ENCODE measurements around the gene ATP13A4. TPM values are rescaled to one million over a fixed set of nuclear protein-coding genes. Genes with fewer than 3 reads are reported as not detected.

Gene ATP13A4
- total and polyA plus RNA-seq, 4 donors, result 0.23 to 2.7 (median 0.50) TPM

DNA sequence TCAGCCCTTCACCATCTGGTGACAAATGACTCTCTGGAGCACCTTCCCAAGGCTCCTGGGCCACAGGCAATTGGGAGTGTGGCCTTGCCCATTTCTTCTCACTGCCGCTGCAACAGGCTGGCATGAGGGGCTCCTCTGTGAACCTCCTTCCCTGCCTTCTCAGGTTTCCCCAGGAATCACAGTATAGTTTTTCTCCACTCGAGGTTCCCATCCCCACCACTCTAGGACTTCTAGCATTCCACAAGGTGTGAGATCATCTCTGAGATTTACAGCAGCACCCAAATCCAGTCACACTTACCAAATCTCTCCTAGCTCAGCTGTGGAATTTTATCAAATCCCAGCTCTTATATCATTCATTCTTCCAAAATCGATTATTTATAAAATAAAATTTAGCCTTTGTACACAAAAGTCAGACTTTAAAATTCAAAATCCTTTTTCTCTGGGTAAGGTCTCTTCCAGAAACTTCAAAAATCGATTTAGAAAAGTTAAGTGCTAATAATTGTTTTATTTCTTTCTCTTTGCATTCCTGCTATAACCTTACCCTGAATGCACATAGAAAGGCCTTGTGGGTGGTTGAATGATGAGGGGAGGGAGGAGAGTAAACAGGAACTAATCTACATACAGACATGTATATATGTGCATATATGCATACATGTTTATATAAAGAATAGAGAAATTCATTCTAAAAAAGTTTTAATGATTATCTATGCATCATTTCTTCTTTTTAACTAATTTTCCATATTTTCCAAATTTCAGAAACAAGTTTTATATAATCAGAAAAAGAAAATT, 18.9 kb upstream of the ATP13A4 start (continued):
- TF ChIP-seq, protein P1, sequence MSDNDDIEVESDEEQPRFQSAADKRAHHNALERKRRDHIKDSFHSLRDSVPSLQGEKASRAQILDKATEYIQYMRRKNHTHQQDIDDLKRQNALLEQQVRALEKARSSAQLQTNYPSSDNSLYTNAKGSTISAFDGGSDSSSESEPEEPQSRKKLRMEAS (IDR thresholded peaks at IDR 0.05), result no peak
- TF ChIP-seq JUND (IDR thresholded peaks at IDR 0.05) (no peak), HNF4A (conservative IDR thresholded peaks at IDR 0.05) (no peak), FOXA2 (IDR thresholded peaks at IDR 0.05) (no peak), HNF4G (IDR thresholded peaks at IDR 0.05) (no peak)

DNA sequence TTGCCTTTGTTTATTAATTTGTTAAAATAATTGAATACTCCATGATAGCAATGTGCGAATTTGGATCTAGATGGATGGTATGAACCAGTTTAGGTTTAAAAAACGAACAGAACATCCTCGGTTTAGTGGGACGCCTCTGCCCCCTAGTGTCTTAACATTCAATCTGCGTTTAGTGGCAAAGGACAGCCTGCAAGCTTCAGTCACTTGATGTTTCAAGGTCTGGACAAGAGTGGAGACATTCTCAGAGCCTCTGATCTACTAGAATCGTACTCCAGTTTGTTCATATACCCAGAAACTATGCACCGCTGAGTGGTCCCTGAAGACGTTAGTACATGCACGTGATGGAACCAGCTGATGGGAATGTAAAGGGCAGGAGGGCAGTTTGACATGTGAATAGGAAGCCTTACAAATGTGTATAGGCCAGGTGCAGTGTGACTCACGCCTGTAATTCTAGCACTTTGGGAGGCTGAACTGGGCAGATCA, 17.8 kb upstream of the ATP13A4 start:
- DNase-seq (ENCODE audit: low spot score), result peak; percentile 58
- H3K9ac ChIP-seq (ENCODE audit: low read depth in 1 of 2, low read length in 2 of 2), result no peak overlapping the region
- no peak for TF ChIP-seq HNF4G (IDR thresholded peaks at IDR 0.05)
- TF ChIP-seq, protein P2, sequence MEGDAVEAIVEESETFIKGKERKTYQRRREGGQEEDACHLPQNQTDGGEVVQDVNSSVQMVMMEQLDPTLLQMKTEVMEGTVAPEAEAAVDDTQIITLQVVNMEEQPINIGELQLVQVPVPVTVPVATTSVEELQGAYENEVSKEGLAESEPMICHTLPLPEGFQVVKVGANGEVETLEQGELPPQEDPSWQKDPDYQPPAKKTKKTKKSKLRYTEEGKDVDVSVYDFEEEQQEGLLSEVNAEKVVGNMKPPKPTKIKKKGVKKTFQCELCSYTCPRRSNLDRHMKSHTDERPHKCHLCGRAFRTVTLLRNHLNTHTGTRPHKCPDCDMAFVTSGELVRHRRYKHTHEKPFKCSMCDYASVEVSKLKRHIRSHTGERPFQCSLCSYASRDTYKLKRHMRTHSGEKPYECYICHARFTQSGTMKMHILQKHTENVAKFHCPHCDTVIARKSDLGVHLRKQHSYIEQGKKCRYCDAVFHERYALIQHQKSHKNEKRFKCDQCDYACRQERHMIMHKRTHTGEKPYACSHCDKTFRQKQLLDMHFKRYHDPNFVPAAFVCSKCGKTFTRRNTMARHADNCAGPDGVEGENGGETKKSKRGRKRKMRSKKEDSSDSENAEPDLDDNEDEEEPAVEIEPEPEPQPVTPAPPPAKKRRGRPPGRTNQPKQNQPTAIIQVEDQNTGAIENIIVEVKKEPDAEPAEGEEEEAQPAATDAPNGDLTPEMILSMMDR (IDR thresholded peaks at IDR 0.05; ENCODE audit: low read depth, low read length, missing input control), result peak; percentile 78
- peak; percentile 97 to 98 for TF ChIP-seq RAD21 (IDR thresholded peaks at IDR 0.05)
- H3K4me3 ChIP-seq (ENCODE audit: low read depth in 1 of 3, low read length in 3 of 3), result no peak overlapping the region
- no peaks in the 10 kb centered on the region for H3K4me1 ChIP-seq (ENCODE audit: control insufficient read depth in 4 of 4, insufficient read depth in 4 of 4, low read length in 3 of 4)
- 9% methylated on average over 10 of the region's 10 CpGs for WGBS
- H3K36me3 ChIP-seq (ENCODE audit: control insufficient read depth in 4 of 4, insufficient read depth in 3 of 4, low read depth in 1 of 4, low read length in 3 of 4), result no peaks in the 10 kb centered on the region
- no peaks in the 10 kb centered on the region for H3K27me3 ChIP-seq (ENCODE audit: control insufficient read depth in 4 of 4, insufficient read depth in 4 of 4, low read length in 3 of 4)
- H3K9me3 ChIP-seq (ENCODE audit: control insufficient read depth in 4 of 4, low read length in 3 of 4), result no peaks in the 10 kb centered on the region
- H3K27ac ChIP-seq (ENCODE audit: low read depth in 1 of 2, low read length in 2 of 2), result no peak overlapping the region

DNA sequence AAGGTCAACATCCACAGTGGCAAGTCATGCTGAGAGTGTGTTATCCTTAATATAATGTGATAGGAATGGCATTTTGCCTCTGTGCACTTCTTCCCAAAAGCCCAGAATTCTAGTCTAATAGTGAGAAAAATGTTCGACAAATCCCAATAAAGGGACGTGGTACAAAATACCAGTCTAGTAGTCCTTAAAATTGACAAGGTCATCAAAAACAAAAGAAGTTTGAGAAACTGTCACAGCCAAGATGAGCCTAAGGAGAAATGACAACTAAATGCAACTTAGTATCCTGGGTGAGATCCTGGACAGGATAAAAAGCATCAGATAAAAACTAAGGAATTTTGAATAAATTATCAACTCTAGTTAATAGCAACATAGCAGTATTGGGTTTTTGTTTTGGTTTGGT, 14.4 kb upstream of the ATP13A4 start:
- Histone ChIP-seq H3K27me3 (ENCODE audit: control insufficient read depth in 4 of 4, insufficient read depth in 4 of 4, low read length in 3 of 4) (no peaks in the 10 kb centered on the region), H3K4me3 (ENCODE audit: low read depth in 1 of 3, low read length in 3 of 3) (no peak overlapping the region), H3K27ac (ENCODE audit: low read depth in 1 of 2, low read length in 2 of 2) (no peak overlapping the region), H3K9ac (ENCODE audit: low read depth in 1 of 2, low read length in 2 of 2) (no peak overlapping the region), H3K36me3 (ENCODE audit: control insufficient read depth in 4 of 4, insufficient read depth in 3 of 4, low read depth in 1 of 4, low read length in 3 of 4) (no peaks in the 10 kb centered on the region), H3K4me1 (ENCODE audit: control insufficient read depth in 4 of 4, insufficient read depth in 4 of 4, low read length in 3 of 4) (no peaks in the 10 kb centered on the region), H3K9me3 (ENCODE audit: control insufficient read depth in 4 of 4, low read length in 3 of 4) (no peaks in the 10 kb centered on the region)
- 86% methylated on average over 2 of the region's 2 CpGs for WGBS
- no peak for TF ChIP-seq GABPA (IDR thresholded peaks at IDR 0.05 in 1 of 2, conservative IDR thresholded peaks at IDR 0.05 in 1 of 2)
- TF ChIP-seq, protein P3, sequence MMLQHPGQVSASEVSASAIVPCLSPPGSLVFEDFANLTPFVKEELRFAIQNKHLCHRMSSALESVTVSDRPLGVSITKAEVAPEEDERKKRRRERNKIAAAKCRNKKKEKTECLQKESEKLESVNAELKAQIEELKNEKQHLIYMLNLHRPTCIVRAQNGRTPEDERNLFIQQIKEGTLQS (IDR thresholded peaks at IDR 0.05), result no peak
- TF ChIP-seq NR2F2 (IDR thresholded peaks at IDR 0.05), result no peak
- TF ChIP-seq YY1 (IDR thresholded peaks at IDR 0.05), result no peak
- no peak for TF ChIP-seq FOXA2 (IDR thresholded peaks at IDR 0.05)
- TF ChIP-seq, protein P2 (IDR thresholded peaks at IDR 0.05; ENCODE audit: low read depth, low read length, missing input control), result no peak
- TF ChIP-seq, protein P1 (IDR thresholded peaks at IDR 0.05), result no peak
- TF ChIP-seq JUND (IDR thresholded peaks at IDR 0.05), result no peak
- TF ChIP-seq RAD21 (IDR thresholded peaks at IDR 0.05), result no peak
- TF ChIP-seq, protein P4, sequence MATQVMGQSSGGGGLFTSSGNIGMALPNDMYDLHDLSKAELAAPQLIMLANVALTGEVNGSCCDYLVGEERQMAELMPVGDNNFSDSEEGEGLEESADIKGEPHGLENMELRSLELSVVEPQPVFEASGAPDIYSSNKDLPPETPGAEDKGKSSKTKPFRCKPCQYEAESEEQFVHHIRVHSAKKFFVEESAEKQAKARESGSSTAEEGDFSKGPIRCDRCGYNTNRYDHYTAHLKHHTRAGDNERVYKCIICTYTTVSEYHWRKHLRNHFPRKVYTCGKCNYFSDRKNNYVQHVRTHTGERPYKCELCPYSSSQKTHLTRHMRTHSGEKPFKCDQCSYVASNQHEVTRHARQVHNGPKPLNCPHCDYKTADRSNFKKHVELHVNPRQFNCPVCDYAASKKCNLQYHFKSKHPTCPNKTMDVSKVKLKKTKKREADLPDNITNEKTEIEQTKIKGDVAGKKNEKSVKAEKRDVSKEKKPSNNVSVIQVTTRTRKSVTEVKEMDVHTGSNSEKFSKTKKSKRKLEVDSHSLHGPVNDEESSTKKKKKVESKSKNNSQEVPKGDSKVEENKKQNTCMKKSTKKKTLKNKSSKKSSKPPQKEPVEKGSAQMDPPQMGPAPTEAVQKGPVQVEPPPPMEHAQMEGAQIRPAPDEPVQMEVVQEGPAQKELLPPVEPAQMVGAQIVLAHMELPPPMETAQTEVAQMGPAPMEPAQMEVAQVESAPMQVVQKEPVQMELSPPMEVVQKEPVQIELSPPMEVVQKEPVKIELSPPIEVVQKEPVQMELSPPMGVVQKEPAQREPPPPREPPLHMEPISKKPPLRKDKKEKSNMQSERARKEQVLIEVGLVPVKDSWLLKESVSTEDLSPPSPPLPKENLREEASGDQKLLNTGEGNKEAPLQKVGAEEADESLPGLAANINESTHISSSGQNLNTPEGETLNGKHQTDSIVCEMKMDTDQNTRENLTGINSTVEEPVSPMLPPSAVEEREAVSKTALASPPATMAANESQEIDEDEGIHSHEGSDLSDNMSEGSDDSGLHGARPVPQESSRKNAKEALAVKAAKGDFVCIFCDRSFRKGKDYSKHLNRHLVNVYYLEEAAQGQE (IDR thresholded peaks at IDR 0.05), result no peak
- TF ChIP-seq, protein P5, sequence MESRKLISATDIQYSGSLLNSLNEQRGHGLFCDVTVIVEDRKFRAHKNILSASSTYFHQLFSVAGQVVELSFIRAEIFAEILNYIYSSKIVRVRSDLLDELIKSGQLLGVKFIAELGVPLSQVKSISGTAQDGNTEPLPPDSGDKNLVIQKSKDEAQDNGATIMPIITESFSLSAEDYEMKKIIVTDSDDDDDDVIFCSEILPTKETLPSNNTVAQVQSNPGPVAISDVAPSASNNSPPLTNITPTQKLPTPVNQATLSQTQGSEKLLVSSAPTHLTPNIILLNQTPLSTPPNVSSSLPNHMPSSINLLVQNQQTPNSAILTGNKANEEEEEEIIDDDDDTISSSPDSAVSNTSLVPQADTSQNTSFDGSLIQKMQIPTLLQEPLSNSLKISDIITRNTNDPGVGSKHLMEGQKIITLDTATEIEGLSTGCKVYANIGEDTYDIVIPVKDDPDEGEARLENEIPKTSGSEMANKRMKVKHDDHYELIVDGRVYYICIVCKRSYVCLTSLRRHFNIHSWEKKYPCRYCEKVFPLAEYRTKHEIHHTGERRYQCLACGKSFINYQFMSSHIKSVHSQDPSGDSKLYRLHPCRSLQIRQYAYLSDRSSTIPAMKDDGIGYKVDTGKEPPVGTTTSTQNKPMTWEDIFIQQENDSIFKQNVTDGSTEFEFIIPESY (IDR thresholded peaks at IDR 0.05), result no peak
- TF ChIP-seq HNF4A (conservative IDR thresholded peaks at IDR 0.05), result no peak
- TF ChIP-seq FOXA1 (IDR thresholded peaks at IDR 0.05), result no peak
- TF ChIP-seq HNF4G (IDR thresholded peaks at IDR 0.05), result no peak
- DNase-seq (ENCODE audit: low spot score), result no peak
